NB4 (cell line): ENCODE measurements around the gene CCS.

Experiments
- CTCF ChIP-seq: IDR thresholded peaks from one replicate; pipeline ENCODE4 v1.5.1; 2012; ENCODE audit warnings: low read depth, low read length
- MYC ChIP-seq: IDR thresholded peaks from 2 replicates; pipeline ENCODE4 v1.6.1; 2011; ENCODE audit warnings: low read depth, low read length
- POLR2A ChIP-seq: IDR thresholded peaks from 2 replicates; pipeline ENCODE4 v1.6.1; 2011; ENCODE audit warnings: mild to moderate bottlenecking; ENCODE audit not compliant: insufficient read length; ENCODE audit errors: extremely low read depth

- TF ChIP-seq CTCF (no peak), POLR2A (no peak), MYC (no peak)
Observed at GRCh38 chr11:66653123-66653522, 60.1 kb downstream of the CCS start.
